Amniotic stem cell (primary cell): ENCODE data around the gene FAM234A.
"Not testable (repeated sequence)": the region's sequence is repeated elsewhere in the genome, so short reads cannot be mapped to it uniquely, and the experiment has no call there.

Source experiments
- DNase-seq: peaks from one replicate; lab custom pipeline; 2025; lab: John Stamatoyannopoulos, UW

Gene FAM234A

GRCh38 chr16:265002-265529 lies 30.4 kb downstream of the FAM234A start:
- DNase-seq = no peak

- no peak for DNase-seq
Measured at GRCh38 chr16:265711-266110, 31.1 kb downstream of the FAM234A start.

- DNase-seq = no peak
Measured at GRCh38 chr16:266258-267164, 31.9 kb downstream of the FAM234A start.

DNA sequence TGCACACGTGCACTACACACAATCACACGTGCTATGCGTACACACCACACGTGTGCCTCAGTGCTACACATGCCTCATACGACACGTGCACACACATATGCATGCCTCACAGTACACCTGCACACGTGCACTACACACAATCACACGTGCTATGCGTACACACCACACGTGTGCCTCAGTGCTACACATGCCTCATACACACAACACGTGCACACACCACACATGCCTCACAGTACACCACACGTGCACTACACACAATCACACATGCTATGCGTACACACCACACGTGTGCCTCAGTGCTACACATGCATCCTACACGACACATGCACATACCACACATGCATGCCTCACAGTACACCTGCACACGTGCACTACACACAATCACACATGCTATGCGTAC lies 32.9 kb downstream of the FAM234A start:
- not testable (repeated sequence) for DNase-seq

DNA sequence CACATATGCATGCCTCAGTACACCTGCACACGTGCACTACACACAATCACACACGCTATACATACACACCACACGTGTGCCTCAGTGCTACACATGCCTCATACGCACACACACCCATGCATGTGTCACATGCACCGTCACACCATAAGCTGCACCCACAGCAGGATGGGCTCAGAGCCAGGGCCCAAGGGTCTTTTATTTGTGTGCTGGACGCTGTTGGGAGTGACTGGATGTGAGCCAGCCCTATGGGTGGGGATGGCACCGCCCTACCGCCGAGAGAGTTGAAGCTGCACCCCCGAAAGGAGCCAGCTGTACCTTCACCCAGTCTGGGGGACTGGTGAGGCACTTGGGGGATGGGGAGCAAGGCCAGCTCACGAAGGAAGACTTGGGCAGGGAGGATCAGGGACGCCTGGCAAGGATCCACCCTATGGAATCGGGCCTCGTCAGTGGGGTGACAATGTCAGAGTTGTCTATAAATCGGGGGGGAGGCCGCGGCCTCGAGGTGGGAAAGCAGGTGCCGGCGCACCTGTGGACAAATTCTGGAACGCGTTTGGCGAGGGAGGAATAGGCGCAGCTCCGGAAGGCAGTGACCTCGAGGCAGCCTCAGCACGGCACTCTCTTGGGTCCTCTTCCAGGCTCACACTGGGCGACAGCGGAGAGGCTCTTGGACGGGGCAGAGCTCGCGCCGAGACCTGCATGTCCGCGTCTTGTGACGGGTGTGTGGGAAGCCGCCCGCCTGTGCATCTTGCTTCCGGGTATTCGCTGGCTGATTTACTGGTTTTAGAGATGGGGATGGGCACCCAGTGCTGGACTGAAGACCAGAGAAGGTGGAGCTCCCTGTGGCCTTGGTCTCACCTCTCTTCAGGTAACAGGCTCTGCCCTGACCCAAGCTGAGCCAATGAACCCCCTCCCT lies 33.8 kb downstream of the FAM234A start:
- DNase-seq = no peak

DNA sequence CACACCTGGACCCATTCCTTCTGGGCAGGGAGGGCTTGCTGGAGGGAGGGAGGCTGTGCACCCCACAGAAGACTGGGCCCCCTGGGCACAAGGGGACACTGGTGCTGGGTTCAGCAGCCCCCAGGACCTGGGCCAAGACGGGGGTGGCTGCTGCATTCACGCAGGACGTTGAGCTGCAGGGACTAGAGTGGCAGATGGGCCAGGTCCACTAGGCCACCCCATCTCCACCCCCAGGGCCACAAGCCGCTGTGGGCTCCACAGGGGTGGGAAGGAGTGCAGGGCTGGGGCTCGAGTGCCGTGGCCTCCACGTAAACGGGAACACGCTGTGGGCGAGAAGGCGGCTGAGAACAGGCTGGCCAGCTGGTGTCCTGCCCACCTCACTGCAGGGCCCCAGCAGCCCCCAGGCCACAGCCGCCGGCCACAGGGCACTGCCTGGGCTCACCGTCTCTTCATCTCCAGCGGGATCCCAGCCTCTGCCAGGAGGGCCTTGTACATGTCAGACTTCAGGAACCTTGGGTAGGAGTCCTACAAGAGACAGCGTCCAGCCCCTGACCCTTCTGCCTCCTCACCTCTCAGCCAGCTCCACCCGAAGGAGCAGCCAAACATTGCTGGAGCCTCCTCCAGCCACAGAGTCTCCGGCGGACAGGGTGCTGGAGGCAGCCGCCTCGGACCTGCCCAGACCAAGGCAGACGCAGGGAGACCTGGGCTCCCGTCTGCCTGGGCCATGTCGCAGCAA lies 34.6 kb downstream of the FAM234A start:
- no peak for DNase-seq

- DNase-seq = no peak
Measured at GRCh38 chr16:270381-271255, 36.0 kb downstream of the FAM234A start.

GRCh38 chr16:272633-273546 lies 38.3 kb downstream of the FAM234A start:
- no peak for DNase-seq

- no peak for DNase-seq
Measured at GRCh38 chr16:273547-274421, 39.2 kb downstream of the FAM234A start.

DNA sequence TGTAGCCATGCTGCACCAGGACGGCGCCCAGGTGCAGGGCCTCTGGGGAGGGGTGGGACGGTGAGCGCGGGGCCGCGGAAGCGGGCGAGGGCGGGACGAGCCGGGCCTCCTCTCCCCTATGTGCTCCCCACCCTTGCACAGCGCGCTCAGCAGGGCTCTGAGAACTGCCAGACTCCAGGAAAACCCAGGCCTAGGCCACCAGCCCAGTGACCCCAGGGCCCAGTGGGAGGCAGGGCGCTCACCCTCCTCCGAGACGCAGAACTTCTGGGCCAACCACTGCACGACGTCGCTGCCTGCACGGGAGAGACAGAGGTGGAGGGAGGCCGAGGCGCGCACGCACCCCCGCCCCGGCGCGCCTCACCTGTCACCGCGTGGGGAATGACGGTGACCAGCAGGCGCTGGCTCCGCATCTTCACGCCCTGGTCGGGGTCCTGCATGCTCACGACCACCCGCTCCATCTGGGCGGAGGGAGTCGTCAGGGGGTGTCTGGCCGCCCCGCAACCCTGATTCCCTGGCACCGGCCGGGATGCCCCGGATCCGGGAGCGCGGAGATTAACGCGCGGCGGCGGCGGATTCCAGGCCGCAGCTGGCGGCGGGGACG lies 40.5 kb downstream of the FAM234A start:
- no peak for DNase-seq

DNA sequence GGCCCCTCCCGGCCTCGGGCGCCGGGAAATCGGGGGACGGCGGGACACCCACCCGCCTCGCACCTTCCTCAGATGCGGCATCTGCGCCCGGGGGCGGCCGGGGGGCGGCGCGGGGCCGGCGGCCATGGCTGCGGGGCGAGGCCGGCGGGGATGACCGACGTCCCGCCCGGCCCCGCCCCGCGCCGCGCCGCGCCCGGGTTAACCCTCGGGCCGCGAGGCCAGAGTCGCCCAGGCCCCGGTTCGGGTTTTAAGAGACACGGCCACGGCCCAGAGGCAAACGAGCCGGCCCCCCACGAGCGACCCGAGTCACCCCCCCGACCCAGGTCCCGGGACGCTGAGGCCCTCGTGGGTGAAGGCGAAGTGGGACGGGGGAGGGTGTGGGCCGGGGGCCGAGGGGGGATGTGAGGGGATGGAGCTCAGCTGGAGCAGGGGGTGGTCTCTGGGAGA lies 41.2 kb downstream of the FAM234A start, which contains the start of gene RGS11:
TSS of gene RGS11 (minus strand) at position 159 of the 447 bp plus-strand sequence. CDS start at position 126, 33 bp downstream.
- DNase-seq = no peak

- no peak for DNase-seq
Measured at GRCh38 chr16:276426-277077, 41.9 kb downstream of the FAM234A start.

DNA sequence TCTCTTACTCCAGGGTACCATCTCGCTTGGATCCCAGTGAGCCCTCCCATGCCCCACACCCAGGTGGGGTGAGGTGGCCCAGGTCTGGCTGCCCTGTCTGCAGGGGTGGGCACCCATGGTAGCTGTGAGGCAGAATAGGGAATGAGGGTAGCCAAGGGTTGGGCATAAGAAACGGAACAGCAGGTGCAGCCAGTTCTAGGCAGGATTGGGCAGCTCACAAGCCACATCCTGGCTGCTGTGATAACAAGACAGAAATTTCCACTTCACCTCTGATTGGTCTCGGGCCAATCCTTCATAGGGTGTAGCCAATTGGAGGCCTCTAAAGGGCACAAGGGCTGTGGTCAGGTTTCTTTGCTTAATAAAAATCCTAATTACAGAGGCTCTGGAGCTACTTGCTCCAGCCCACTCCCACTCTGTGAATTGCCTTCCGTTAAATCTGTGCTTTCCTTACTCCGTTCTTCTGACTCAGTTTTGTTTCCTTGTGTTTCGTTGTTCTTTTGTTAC lies 44.3 kb downstream of the FAM234A start:
- no peak for DNase-seq

- DNase-seq = no peak
Measured at GRCh38 chr16:279531-279930, 44.9 kb downstream of the FAM234A start.

DNA sequence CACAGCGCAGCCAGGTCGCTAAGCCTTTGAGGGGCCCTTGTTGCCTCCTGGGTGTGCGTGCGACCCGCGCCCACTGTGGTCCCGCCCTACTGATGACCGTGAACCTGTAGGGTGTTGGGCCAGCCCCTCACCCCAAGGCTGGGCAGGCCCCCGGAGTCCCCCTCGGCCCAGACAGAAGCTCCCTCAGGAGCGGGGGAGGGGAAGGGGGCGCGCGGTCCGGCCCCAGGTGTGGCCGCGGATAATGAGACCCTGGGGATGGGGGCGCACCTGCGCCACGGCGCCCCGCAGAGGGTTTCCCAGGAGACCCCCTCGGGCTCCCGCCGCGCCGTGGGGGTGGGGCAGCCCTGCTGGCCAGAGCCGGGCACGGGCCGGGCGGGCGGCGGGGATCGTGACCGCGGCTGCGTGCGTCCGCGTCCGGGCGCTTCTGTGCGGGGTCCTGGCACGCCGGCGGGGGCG lies 45.4 kb downstream of the FAM234A start:
- DNase-seq = no peak

DNA sequence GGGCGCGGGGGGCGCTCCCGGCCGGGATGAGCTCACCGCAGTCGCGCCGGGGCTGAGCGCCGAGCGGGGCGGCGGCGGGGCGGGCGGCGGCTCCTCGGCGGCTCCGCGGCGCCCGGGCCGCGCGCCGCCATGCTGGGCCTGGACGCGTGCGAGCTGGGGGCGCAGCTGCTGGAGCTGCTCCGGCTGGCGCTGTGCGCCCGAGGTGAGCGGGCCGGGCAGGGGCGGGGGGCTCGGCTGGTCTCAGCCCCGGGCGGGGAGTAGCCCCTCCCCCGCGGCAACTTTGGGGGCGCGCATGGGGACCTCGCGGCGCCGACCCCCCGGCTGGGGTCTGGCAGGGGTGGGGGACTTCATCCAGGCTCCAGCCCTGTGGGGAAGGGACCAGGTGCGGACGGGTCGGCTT lies 45.9 kb downstream of the FAM234A start, which contains the start of gene ARHGDIG:
TSS of gene ARHGDIG (plus strand) at position 40 of the 400 bp plus-strand sequence. CDS start at position 130, 90 bp downstream.
- DNase-seq = no peak
